Upper lobe of left lung (tissue), 4 donors: ENCODE data around the gene DLGAP4.

Experiments used
- CTCF ChIP-seq, 6 experiments: fragments of 450-650 bp in 4 of 6; fragments of 200-600 bp in 2 of 6; sonication (generic) in 2 of 6; IDR thresholded peaks; one replicate each; pipeline ENCODE4 v1.5.1; 2016 to 2019; ENCODE audit warnings: antibody characterized with exemption in 6 of 6
- POLR2A ChIP-seq, 4 donors: fragments of 450-650 bp; IDR thresholded peaks; one replicate each; pipeline ENCODE4 v1.5.1; 2016 to 2017; ENCODE audit warnings: antibody characterized with exemption in 4 of 4, mild to moderate bottlenecking in 2 of 4
- POLR2AphosphoS5 ChIP-seq, 2 donors: sonication (generic); formaldehyde crosslinking; IDR thresholded peaks; one replicate each; pipeline ENCODE4 v1.5.1; 2017; ENCODE audit warnings: antibody characterized with exemption in 2 of 2

- TF ChIP-seq CTCF (IDR thresholded peaks at IDR 0.05), result no peak
- TF ChIP-seq POLR2AphosphoS5 (IDR thresholded peaks at IDR 0.05), result no peak
- TF ChIP-seq POLR2A (IDR thresholded peaks at IDR 0.05), result no peak
Observed at GRCh38 chr20:36461600-36462439, 155.7 kb downstream of the DLGAP4 start.
